IMR-90 (cell line): ENCODE measurements around the gene SPAG16. TPM values are rescaled to one million over a fixed set of nuclear protein-coding genes. Genes with fewer than 3 reads are reported as not detected.

Experiments
- ATAC-seq: fragments of 200-7000 bp; cut with Tn5 transposase; 2 replicates; pipeline ENCODE4 v1.9.1; 2020; ENCODE audit warnings: low read depth, mild to moderate bottlenecking, moderate library complexity
- BruUV-seq: library from RNA; stranded (reverse); fragments of 400-500 nt; replicated peaks from 2 replicates; lab custom pipeline; 2021; lab: Mats Ljungman, UMichigan
- CTCF ChIA-PET: fragments of 300-600 bp; formaldehyde crosslinking; extraction: SDS; loops from one replicate; lab custom pipeline; 2021; ENCODE audit warnings: antibody characterized with exemption; lab: Yijun Ruan, JAX
- POLR2A ChIA-PET: fragments of 300-600 bp; sonication (Branson Sonifier 250); formaldehyde crosslinking; loops from one replicate; lab custom pipeline; 2022; ENCODE audit warnings: antibody characterized with exemption; ENCODE audit not compliant: unreplicated experiment; lab: Charles Lee
- DNase-seq: peaks from one replicate; pipeline ENCODE4 v3.0.0; 2013
- H2AFZ ChIP-seq: replicated peaks from 2 replicates; pipeline ENCODE3; 2013; ENCODE audit warnings: low read length, mild to moderate bottlenecking; ENCODE audit not compliant: poor library complexity
- H2AK5ac ChIP-seq: 2 replicates; pipeline ENCODE4 v1.6.1; 2013; ENCODE audit warnings: low read depth, low read length, inconsistent platforms
- H2AK9ac ChIP-seq: replicated peaks from 2 replicates; pipeline ENCODE3; 2013; ENCODE audit warnings: mild to moderate bottlenecking, low read depth, low read length, moderate library complexity; ENCODE audit not compliant: poor library complexity
- H2BK120ac ChIP-seq: 2 replicates; pipeline ENCODE4 v1.6.1; 2013; ENCODE audit warnings: low read depth, low read length, inconsistent platforms
- H2BK15ac ChIP-seq: 3 replicates; pipeline ENCODE4 v1.6.1; 2013; ENCODE audit warnings: low read depth, low read length, inconsistent platforms
- H2BK20ac ChIP-seq: 2 replicates; pipeline ENCODE4 v1.6.1; 2013; ENCODE audit warnings: low read depth, mild to moderate bottlenecking, inconsistent platforms, low read length, moderate library complexity
- H2BK5ac ChIP-seq: 2 replicates; pipeline ENCODE4 v1.6.1; 2013; ENCODE audit warnings: mild to moderate bottlenecking, low read depth, low read length, inconsistent platforms; ENCODE audit not compliant: poor library complexity, severe bottlenecking
- H3K14ac ChIP-seq: replicated peaks from 2 replicates; pipeline ENCODE4 v1.6.1; 2013; ENCODE audit warnings: low read depth, low read length, inconsistent platforms
- H3K18ac ChIP-seq: 2 replicates; pipeline ENCODE4 v1.6.1; 2013; ENCODE audit warnings: low read depth, low read length, control low read depth
- H3K23ac ChIP-seq: 2 replicates; pipeline ENCODE4 v1.6.1; 2013; ENCODE audit warnings: low read depth, low read length, inconsistent platforms
- H3K27ac ChIP-seq: 2 replicates; pipeline ENCODE4 v1.5.1; 2013; ENCODE audit warnings: mild to moderate bottlenecking, control low read depth, low read length; ENCODE audit not compliant: insufficient read depth
- H3K27me3 ChIP-seq: 2 replicates; pipeline ENCODE4 v1.6.1; 2013; ENCODE audit warnings: low read length; ENCODE audit not compliant: control insufficient read depth, insufficient read depth
- H3K36me3 ChIP-seq: 2 replicates; pipeline ENCODE4 v1.6.1; 2013; ENCODE audit warnings: low read length, mixed read lengths; ENCODE audit not compliant: control insufficient read depth, insufficient read depth
- H3K4ac ChIP-seq: 2 replicates; pipeline ENCODE4 v1.6.1; 2013; ENCODE audit warnings: low read depth, low read length, inconsistent platforms
- H3K4me1 ChIP-seq: 2 replicates; pipeline ENCODE4 v1.6.1; 2013; ENCODE audit warnings: low read length, mixed read lengths; ENCODE audit not compliant: control insufficient read depth, insufficient read depth
- H3K4me2 ChIP-seq: 2 replicates; pipeline ENCODE4 v1.6.1; 2013; ENCODE audit warnings: low read depth, mild to moderate bottlenecking, control low read depth, low read length, moderate library complexity
- H3K4me3 ChIP-seq: 2 replicates; pipeline ENCODE4 v1.5.1; 2013; ENCODE audit warnings: low read depth, mild to moderate bottlenecking, control low read depth, low read length, moderate library complexity; ENCODE audit not compliant: insufficient read depth
- H3K56ac ChIP-seq: 2 replicates; pipeline ENCODE4 v1.6.1; 2013; ENCODE audit warnings: low read length, inconsistent platforms; ENCODE audit not compliant: insufficient read depth; ENCODE audit errors: extremely low read depth
- H3K79me1 ChIP-seq, 2 experiments: 2 replicates each; pipeline ENCODE4 v1.6.1; 2013; ENCODE audit warnings: low read length in 2 of 2, inconsistent platforms in 1 of 2, low read depth in 1 of 2
- H3K9ac ChIP-seq: 2 replicates; pipeline ENCODE4 v1.6.1; 2013; ENCODE audit warnings: low read depth, low read length, control low read depth
- H3K9me1 ChIP-seq: 2 replicates; pipeline ENCODE4 v1.6.1; 2013; ENCODE audit warnings: low read length, inconsistent platforms; ENCODE audit not compliant: insufficient read depth
- H3K9me3 ChIP-seq: 2 replicates; pipeline ENCODE4 v1.6.1; 2013; ENCODE audit warnings: low read length; ENCODE audit not compliant: control insufficient read depth, insufficient read depth
- H4K20me1 ChIP-seq: 2 replicates; pipeline ENCODE4 v1.6.1; 2013; ENCODE audit warnings: low read length, inconsistent platforms; ENCODE audit not compliant: insufficient read depth
- H4K5ac ChIP-seq: 2 replicates; pipeline ENCODE4 v1.6.1; 2013; ENCODE audit warnings: mild to moderate bottlenecking, low read depth, low read length, control low read depth
- H4K8ac ChIP-seq, 2 experiments: 2 replicates each; pipeline ENCODE4 v1.6.1; 2013; ENCODE audit warnings: low read depth in 2 of 2, low read length in 2 of 2, control low read depth in 1 of 2, inconsistent platforms in 1 of 2
- H4K91ac ChIP-seq: 2 replicates; pipeline ENCODE4 v1.6.1; 2013; ENCODE audit warnings: low read depth, low read length, inconsistent platforms; ENCODE audit not compliant: insufficient read depth
- BHLHE40 ChIP-seq: fragments of 150-350 bp; IDR thresholded peaks from 2 replicates; pipeline ENCODE4 v1.6.1; 2016; ENCODE audit warnings: mild to moderate bottlenecking, low read depth, low read length
- CHD1 ChIP-seq: IDR thresholded peaks from 2 replicates; pipeline ENCODE4 v1.6.1; 2012; ENCODE audit warnings: low read depth, low read length, improper control_type of control experiment
- MAFK ChIP-seq: IDR thresholded peaks from 2 replicates; pipeline ENCODE4 v1.6.1; 2012; ENCODE audit warnings: low read depth, low read length, improper control_type of control experiment
- MAZ ChIP-seq: IDR thresholded peaks from 2 replicates; pipeline ENCODE4 v1.6.1; 2012; ENCODE audit warnings: low read depth, mild to moderate bottlenecking, low read length, improper control_type of control experiment, moderate library complexity, borderline replicate concordance
- NFE2L2 ChIP-seq: fragments of 150-350 bp; IDR thresholded peaks from 2 replicates; pipeline ENCODE4 v1.6.1; 2016; ENCODE audit warnings: low read depth, mild to moderate bottlenecking, low read length
- RAD21 ChIP-seq: IDR thresholded peaks from 2 replicates; pipeline ENCODE4 v1.6.1; 2012; ENCODE audit warnings: low read length, improper control_type of control experiment
- RCOR1 ChIP-seq: IDR thresholded peaks from 2 replicates; pipeline ENCODE4 v1.6.1; 2012; ENCODE audit warnings: mild to moderate bottlenecking, low read length, improper control_type of control experiment; ENCODE audit not compliant: insufficient replicate concordance
- SMC3 ChIP-seq: fragments of 150-350 bp; IDR thresholded peaks from 2 replicates; pipeline ENCODE4 v1.6.1; 2016; ENCODE audit warnings: low read depth, mild to moderate bottlenecking, antibody characterized with exemption, low read length, moderate library complexity
- USF2 ChIP-seq: fragments of 150-350 bp; IDR thresholded peaks from 2 replicates; pipeline ENCODE4 v1.6.1; 2017; ENCODE audit warnings: mild to moderate bottlenecking, antibody characterized with exemption, low read length, low read depth
- WGBS, 2 experiments: methylation state at CpG; one replicate each; pipeline versions ENCODE4 v1.1.5 to v1.1.7; 2013; ENCODE audit warnings: missing lambda C conversion rate in 2 of 2; ENCODE audit not compliant: insufficient read length in 1 of 2; ENCODE audit errors: extremely low coverage in 2 of 2; 5-methylcytosine and 5-hydroxymethylcytosine counted together
- dilution Hi-C: fragments of 300-500 bp; cut with HindIII; formaldehyde crosslinking; loops from one replicate; pipeline ENCODE4 v1.14.3; 2018; ENCODE audit warnings: low sequenced_read_pairs; ENCODE audit not compliant: unreplicated experiment
- in situ Hi-C: fragments of 300-500 bp; cut with MboI; formaldehyde crosslinking; loops from 3 replicates; pipeline ENCODE4 v1.14.3; 2019; ENCODE audit warnings: low sequenced_read_pairs, inconsistent platforms, mixed read lengths
- intact Hi-C: fragments of 100-400 bp; cut with micrococcal nuclease; formaldehyde crosslinking; loops from 2 replicates; pipeline ENCODE4 v1.10.0; 2022
- polyA plus RNA-seq, 3 experiments: library from polyadenylated mRNA; depleted of rRNA; stranded (reverse); fragments of >200 nt; gene quantifications; 2 replicates each; pipeline ENCODE4 v1.2.3, GENCODE V29; 2012; ENCODE audit warnings: low replicate concordance in 1 of 3
- total RNA-seq: library from RNA; depleted of rRNA; stranded (reverse); fragments of >200 nt; gene quantifications from 2 replicates; pipeline ENCODE4 v1.2.3, GENCODE V29; 2012

The SPAG16 gene
- total and polyA plus RNA-seq, 2 of the 4 experiments (the other 2 are of a cell fraction) = 7.3 to 13.5 TPM

DNA sequence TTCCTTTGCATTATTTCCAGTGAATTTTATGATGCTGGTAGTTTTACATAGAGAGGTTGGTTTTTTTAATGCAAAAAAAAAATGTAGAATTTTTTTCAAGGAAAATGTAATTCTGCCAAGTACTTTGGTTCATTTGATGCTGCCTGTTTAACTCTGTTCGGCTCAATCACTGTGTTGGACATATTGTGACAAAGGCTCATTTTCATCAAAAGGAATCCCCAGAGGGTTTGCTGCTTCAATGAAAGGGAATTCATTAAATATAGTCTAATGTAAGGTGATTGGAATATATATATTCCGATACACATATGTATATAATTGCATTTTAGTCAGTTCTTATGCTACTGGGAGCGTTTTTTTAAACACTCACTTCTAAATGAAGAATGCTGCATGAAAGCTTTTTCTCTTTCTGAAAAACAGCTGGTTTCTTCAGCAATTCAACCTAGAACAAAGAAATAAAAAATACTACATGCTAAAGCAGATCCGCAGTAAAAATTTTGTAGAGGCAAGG is 812.0 kb downstream of the SPAG16 start:
- Histone ChIP-seq H3K4me2 (no peak overlapping the region), H4K8ac (no peak overlapping the region), H2AFZ (no peak overlapping the region), H3K4me3 (no peak overlapping the region), H4K5ac (no peak overlapping the region), H2BK120ac (no peak overlapping the region), H2AK5ac (no peak overlapping the region), H3K36me3 (no peaks in the 10 kb centered on the region), H4K20me1 (no peaks in the 10 kb centered on the region), H3K14ac (no peak overlapping the region), H3K27ac (no peak overlapping the region), H3K27me3 (no peaks in the 10 kb centered on the region), H3K4ac (no peak overlapping the region), H2BK15ac (no peak overlapping the region), H3K4me1 (no peaks in the 10 kb centered on the region), H3K56ac (no peak overlapping the region), H3K9me1 (no peaks in the 10 kb centered on the region), H2BK20ac (no peak overlapping the region), H3K79me1 (no peaks in the 10 kb centered on the region), H4K91ac (no peak overlapping the region), H3K9me3 (no peaks in the 10 kb centered on the region), H3K9ac (no peak overlapping the region), H2AK9ac (no peak overlapping the region), H2BK5ac (no peak overlapping the region), H3K23ac (no peak overlapping the region), H3K18ac (no peak overlapping the region)
- DNase-seq = no peak
- in situ Hi-C loops (no loop called here), dilution Hi-C loops (no loop called here), intact Hi-C loops (no loop called here)
- no TSS peak for BruUV-seq
- no peak for ATAC-seq
- ChIA-PET CTCF (no interaction called here), POLR2A (no interaction called here)
- no CpG with 5 or more reads among the region's 4 CpGs for WGBS, 2 experiments
- TF ChIP-seq SMC3 (no peak), MAFK (no peak), USF2 (no peak), MAZ (no peak), RAD21 (no peak), CHD1 (no peak), RCOR1 (no peak), BHLHE40 (no peak), NFE2L2 (no peak)
